ENCODE data around the gene SLBP. TPM values are rescaled to one million over a fixed set of nuclear protein-coding genes. Genes with fewer than 3 reads are reported as not detected.

The SLBP gene
- 10 to 100 TPM; 29.8 to 30.5 TPM for total RNA-seq

DNA sequence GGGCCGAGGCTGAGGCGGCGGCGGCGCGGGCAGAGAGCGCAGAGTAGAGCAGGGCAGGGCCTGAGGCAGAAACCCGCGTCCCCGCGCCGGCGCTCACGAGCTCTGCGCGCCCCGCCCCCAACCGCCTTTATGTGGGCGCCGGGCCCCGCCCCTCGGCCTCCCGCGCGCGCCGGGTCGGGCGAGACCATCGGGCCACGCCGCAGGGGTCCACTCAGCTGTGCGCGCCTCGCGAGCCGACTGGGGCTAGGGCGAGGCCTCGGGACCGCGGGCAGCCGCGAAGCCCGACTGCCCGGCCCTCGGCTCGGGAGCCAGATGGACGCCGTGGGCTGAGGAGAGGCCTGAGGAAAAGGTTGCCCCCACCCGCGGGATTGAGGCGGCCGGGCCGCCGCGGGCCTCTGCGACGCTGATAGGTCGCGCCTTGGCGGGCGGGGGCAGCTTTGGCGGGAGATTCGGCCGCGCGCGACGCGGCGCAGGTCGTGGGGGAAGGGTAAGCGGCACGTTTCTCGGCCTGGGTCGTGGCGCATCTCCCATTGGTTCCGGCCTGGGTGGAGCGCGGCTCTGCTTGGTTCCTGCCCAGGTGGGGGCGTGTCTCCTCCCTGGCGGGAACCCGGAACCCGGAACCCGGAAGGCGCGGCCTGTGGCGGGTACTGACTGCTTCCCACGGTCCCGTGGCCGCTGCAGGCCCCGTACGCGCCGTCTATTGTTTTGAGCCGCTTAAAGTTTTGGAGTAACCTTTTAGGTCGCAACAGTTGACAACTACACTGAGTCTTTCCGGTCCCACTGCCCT, at the start of gene SLBP:
SLBP (minus strand) TSS at position 104 of the 787 bp plus-strand sequence. CDS start 131 bp downstream, outside the sequence.
- Histone ChIP-seq H3K4me3 (peak within 1 kb of the TSS; percentile 79), H3K27ac (peak within 1 kb of the TSS; percentile 93 to 100), H3K27me3 (replicated peaks; ENCODE audit: insufficient read depth) (no peaks in the 10 kb centered on the region), H3K9me3 (no peaks in the 10 kb centered on the region), H3K36me3 (peaks cover 3% of the 10 kb centered on the region), H3K4me1 (ENCODE audit: control insufficient read depth in 1 of 2, low read depth in 2 of 2) (peaks cover 10 to 27% of the 10 kb centered on the region in 2 donors)
- TF ChIP-seq, protein P1, sequence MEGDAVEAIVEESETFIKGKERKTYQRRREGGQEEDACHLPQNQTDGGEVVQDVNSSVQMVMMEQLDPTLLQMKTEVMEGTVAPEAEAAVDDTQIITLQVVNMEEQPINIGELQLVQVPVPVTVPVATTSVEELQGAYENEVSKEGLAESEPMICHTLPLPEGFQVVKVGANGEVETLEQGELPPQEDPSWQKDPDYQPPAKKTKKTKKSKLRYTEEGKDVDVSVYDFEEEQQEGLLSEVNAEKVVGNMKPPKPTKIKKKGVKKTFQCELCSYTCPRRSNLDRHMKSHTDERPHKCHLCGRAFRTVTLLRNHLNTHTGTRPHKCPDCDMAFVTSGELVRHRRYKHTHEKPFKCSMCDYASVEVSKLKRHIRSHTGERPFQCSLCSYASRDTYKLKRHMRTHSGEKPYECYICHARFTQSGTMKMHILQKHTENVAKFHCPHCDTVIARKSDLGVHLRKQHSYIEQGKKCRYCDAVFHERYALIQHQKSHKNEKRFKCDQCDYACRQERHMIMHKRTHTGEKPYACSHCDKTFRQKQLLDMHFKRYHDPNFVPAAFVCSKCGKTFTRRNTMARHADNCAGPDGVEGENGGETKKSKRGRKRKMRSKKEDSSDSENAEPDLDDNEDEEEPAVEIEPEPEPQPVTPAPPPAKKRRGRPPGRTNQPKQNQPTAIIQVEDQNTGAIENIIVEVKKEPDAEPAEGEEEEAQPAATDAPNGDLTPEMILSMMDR (IDR thresholded peaks at IDR 0.05), result no peak
- ATAC-seq (ENCODE audit: insufficient number of reproducible peaks, low FRiP score, low read depth), result peak; percentile 88
- DNase-seq (ENCODE audit: low spot score), result peak; percentile 78

DNA sequence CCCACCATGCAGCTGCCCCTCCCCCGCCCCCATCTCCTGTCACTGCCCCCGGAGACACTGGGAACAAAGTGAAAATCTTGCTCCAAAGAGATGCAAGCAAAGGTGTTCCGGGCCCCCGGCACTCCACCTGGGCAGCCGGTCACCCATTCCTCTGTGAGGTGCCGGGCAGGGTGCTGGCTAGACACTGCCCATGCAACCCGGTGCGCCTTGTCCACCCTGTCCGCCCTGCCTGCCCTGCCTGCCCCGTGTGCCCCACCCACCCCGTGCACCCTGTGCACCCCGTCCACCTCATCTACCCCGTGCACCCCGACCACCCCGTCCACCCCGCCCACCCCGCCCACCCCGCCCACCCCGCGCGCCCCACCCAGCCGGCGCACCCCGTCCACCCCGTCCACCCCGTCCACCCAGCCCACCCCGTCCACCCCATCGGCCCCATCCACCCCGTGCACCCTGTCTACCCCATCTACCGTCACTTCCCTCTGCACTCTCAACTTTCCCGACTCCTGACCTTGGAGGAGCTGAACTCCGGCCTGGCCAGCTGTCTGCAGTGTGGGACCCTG, 49.1 kb upstream of the SLBP start:
- Histone ChIP-seq H3K27me3 (replicated peaks; ENCODE audit: insufficient read depth) (no peaks in the 10 kb centered on the region), H3K4me1 (ENCODE audit: control insufficient read depth in 1 of 2, low read depth in 2 of 2) (peaks cover 3 to 11% of the 10 kb centered on the region in 2 donors), H3K9me3 (no peaks in the 10 kb centered on the region), H3K4me3 (no peak overlapping the region), H3K27ac (no peak overlapping the region), H3K36me3 (no peaks in the 10 kb centered on the region)
- ATAC-seq (ENCODE audit: insufficient number of reproducible peaks, low FRiP score, low read depth) (no peak), DNase-seq (ENCODE audit: low spot score) (no peak)
- TF ChIP-seq, protein P1 (IDR thresholded peaks at IDR 0.05), result no peak

DNA sequence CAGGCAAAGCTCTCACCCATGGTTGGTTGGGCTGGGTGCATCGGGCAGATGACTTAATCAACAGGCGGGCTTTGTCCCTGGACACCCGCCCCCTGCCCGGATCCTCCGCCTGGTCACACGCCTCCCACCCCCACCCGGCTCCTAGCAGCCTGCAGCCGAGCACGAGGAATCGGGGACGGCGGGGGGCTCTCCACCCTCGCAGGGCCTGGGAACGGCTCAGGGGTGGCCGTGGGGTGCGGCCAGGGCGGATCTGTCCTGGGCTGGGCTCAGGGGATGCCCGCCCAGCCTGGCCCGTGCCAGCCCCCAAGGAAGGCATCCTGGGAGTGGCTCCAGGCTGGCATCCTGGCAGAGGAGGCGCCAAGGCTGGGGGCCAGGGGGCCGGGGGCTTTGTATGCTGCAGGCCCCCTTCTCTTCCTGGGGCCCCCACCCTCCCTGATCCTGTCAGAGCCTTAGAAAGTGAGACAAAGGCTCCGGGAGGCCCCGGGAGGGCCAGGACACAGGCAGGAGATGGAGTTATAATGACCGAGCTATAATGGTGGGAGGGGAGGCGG, 48.5 kb upstream of the SLBP start:
- no peak overlapping the region for H3K4me3 ChIP-seq
- DNase-seq (ENCODE audit: low spot score) (no peak), ATAC-seq (ENCODE audit: insufficient number of reproducible peaks, low FRiP score, low read depth) (no peak)
- peaks cover 3 to 11% of the 10 kb centered on the region in 2 donors for H3K4me1 ChIP-seq (ENCODE audit: control insufficient read depth in 1 of 2, low read depth in 2 of 2)
- no peak overlapping the region for H3K27ac ChIP-seq
- H3K9me3 ChIP-seq, result no peaks in the 10 kb centered on the region
- H3K27me3 ChIP-seq (replicated peaks; ENCODE audit: insufficient read depth), result no peaks in the 10 kb centered on the region
- H3K36me3 ChIP-seq, result no peaks in the 10 kb centered on the region
- TF ChIP-seq, protein P1 (IDR thresholded peaks at IDR 0.05), result no peak

DNA sequence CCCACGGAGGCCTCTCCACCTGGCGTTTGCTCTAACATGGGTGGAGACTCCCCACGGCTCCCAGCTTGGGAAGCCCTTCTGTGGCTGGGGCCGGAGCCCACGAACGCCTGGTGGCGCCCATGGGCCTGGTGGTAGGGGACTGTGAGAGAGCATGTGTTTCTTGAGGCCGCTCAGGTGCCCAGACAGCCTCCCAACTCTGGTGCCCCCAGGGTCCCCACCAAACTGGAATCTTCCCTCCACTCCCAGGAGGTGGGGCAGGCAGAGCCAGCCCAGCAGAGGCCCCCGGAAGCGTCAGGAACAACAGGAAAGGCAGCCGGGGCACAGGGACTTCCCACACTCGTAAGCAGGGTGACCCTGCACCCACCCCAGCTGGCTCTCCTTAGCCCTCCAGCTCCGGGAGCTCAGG, 47.7 kb upstream of the SLBP start:
- no peaks in the 10 kb centered on the region for H3K36me3 ChIP-seq
- DNase-seq (ENCODE audit: low spot score) (no peak), ATAC-seq (ENCODE audit: insufficient number of reproducible peaks, low FRiP score, low read depth) (no peak)
- H3K4me1 ChIP-seq (ENCODE audit: control insufficient read depth in 1 of 2, low read depth in 2 of 2), result peaks cover 3 to 11% of the 10 kb centered on the region in 2 donors
- H3K27me3 ChIP-seq (replicated peaks; ENCODE audit: insufficient read depth), result no peaks in the 10 kb centered on the region
- no peak overlapping the region for H3K27ac ChIP-seq
- H3K4me3 ChIP-seq, result no peak overlapping the region
- H3K9me3 ChIP-seq, result no peaks in the 10 kb centered on the region
- TF ChIP-seq, protein P1 (IDR thresholded peaks at IDR 0.05), result no peak

DNA sequence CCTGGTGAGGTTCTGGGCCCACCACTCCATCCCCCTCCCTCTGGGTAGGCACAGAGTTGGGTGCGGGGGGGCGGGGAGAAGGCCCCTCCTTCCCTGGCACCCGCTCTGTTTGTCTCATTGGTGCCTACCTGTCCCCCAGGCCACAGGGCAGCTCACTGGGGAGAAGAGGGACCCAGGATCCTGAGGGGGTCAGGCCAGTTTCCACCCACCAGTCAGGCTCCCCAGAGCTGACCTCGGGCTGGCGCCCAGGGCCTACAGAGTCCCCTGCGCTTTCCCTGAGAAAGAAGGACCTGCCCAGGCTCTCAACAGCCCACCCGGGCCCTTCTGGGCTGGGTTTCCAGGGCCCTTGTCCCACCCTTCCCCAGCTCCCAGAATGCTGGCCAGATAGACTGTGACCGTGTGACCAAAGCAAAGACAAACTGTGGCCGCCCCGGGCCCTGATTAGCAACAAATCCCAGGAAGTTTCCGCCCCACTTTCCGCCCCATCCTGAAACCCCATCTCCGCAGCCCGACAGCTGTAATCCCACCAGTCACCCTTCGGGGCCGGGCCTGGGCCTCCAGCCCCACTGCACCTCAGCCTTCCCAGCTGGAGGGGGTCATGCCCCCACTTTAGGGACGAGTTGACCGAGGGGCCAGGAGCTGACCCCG, 47.2 kb upstream of the SLBP start:
- no peaks in the 10 kb centered on the region for H3K27me3 ChIP-seq (replicated peaks; ENCODE audit: insufficient read depth)
- ATAC-seq (ENCODE audit: insufficient number of reproducible peaks, low FRiP score, low read depth) (no peak), DNase-seq (ENCODE audit: low spot score) (no peak)
- peaks cover 3 to 11% of the 10 kb centered on the region in 2 donors for H3K4me1 ChIP-seq (ENCODE audit: control insufficient read depth in 1 of 2, low read depth in 2 of 2)
- TF ChIP-seq, protein P1 (IDR thresholded peaks at IDR 0.05), result no peak
- no peak overlapping the region for H3K4me3 ChIP-seq
- H3K27ac ChIP-seq, result no peak overlapping the region
- no peaks in the 10 kb centered on the region for H3K9me3 ChIP-seq
- H3K36me3 ChIP-seq, result no peaks in the 10 kb centered on the region
